GM12892 (cell line): Measurements from ENCODE around the gene SCUBE1.
"Not testable (repeated sequence)": the region's sequence is repeated elsewhere in the genome, so short reads cannot be mapped to it uniquely, and the experiment has no call there.

Experiments used
- POLR2A ChIP-seq: IDR thresholded peaks from 2 replicates; pipeline ENCODE4 v1.6.1; 2011; ENCODE audit warnings: low read depth, low read length, control low read depth
- POLR2AphosphoS5 ChIP-seq: IDR thresholded peaks from 2 replicates; pipeline ENCODE4 v1.6.1; 2011; ENCODE audit warnings: low read depth, low read length, control low read depth

DNA sequence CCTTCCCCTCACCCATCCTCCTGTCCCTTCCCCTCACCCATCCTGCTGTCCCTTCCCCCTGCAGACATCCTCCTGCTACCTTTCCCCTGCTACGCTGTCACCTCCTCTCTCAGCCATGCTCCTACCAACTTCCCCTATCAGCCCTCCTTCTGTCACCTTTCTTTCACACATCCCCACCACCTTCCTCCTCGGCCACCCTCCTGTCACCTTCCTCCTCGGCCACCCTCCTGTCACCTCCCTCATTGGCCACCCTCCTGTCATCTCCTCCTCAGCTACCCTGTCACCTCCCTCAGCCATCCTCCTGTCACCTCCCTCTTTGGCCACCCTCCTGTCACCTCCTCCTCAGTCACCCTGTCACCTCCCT is 62.7 kb downstream of the SCUBE1 start:
- TF ChIP-seq POLR2A, POLR2AphosphoS5: not testable (repeated sequence)
